ENCODE data around the gene IFITM2.
"Not testable (repeated sequence)": the region's sequence is repeated elsewhere in the genome, so short reads cannot be mapped to it uniquely, and the experiment has no call there.

Gene IFITM2

DNA sequence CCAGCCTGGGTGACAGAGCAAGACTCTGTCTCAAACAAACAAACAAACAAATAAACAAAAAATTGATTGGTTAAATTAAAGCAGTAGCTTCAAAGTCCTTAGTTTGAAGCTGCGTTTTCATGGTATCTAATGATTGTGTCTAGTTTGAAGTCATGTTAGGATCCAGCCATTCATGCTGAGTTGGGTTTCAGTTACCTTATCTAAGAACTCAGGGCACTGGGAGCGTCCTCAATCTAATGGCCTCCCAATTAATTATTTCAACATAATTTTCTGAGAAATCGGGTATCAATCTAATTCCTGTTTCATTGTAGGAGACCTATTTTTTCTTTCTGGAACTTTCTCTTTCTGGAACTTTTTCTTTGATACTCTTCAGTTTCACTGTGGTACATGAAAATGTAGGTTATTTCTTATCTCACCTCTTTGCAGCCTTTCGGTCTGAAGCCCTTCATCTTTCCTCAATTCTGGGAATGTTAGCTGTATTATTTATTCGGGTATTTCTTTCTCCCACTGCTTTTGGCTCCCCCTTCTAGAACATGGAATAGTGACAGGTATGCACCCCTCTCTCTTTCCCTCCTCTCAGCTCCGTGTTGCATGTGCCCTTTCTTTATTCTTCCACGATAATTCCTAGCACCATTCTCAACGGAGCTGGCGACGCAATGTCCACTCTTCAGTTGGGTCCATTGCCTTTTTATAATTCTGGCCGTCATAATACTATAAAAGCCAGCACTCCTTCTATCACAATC, 37.4 kb downstream of the IFITM2 start:
- TF ChIP-seq, protein P1, sequence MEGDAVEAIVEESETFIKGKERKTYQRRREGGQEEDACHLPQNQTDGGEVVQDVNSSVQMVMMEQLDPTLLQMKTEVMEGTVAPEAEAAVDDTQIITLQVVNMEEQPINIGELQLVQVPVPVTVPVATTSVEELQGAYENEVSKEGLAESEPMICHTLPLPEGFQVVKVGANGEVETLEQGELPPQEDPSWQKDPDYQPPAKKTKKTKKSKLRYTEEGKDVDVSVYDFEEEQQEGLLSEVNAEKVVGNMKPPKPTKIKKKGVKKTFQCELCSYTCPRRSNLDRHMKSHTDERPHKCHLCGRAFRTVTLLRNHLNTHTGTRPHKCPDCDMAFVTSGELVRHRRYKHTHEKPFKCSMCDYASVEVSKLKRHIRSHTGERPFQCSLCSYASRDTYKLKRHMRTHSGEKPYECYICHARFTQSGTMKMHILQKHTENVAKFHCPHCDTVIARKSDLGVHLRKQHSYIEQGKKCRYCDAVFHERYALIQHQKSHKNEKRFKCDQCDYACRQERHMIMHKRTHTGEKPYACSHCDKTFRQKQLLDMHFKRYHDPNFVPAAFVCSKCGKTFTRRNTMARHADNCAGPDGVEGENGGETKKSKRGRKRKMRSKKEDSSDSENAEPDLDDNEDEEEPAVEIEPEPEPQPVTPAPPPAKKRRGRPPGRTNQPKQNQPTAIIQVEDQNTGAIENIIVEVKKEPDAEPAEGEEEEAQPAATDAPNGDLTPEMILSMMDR (conservative IDR thresholded peaks at IDR 0.05), result no peak

DNA sequence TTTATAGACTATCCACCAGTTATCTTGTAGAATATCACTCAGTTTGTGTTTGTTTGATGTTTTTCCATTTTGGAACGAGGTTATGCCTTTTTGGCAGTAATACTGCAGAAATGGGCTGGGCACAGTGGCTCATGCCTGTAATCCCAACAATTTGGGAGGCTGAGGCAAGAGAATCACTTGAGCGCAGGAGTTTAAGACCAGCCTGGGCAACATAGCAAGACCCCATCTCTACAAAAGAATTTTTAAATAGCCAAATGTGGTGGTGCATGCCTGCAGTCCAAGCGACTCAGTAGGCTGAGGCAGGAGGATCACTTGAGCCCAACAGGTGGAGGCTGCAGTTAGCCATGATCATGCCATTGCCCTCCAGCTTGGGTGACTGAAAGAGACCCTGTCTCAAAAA, 38.9 kb downstream of the IFITM2 start:
- TF ChIP-seq, protein P1 (conservative IDR thresholded peaks at IDR 0.05), result no peak
- no peak overlapping the region for H3K27ac ChIP-seq

More for the DNA sequence above, 37.4 kb downstream of the IFITM2 start:
- no peak overlapping the region for H3K27ac ChIP-seq

DNA sequence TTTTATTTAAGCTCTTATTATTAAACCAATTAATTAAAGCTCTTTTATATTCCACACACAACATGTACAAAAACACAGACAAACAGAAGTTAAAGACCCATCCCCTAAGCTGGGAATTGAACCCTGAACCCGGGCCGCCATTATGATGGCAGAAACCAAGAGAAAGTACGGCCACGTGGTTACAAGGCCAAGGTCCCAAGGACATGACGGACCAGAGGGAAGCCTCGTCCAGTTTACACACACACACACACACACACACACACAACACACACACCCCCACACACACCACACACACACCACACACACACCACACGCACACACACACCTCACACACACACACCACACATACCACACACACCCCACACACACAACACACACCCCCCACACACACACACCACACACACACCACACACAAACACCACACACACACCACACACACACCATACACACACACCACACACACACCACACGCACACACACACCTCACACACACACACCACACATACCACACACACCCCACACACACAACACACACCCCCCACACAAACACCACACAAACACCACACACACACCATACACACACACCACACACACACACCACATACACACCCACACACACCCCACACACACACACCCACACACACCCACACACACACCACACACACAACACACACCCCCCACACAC, 41.8 kb downstream of the IFITM2 start:
- H3K27ac ChIP-seq, result not testable (repeated sequence)

DNA sequence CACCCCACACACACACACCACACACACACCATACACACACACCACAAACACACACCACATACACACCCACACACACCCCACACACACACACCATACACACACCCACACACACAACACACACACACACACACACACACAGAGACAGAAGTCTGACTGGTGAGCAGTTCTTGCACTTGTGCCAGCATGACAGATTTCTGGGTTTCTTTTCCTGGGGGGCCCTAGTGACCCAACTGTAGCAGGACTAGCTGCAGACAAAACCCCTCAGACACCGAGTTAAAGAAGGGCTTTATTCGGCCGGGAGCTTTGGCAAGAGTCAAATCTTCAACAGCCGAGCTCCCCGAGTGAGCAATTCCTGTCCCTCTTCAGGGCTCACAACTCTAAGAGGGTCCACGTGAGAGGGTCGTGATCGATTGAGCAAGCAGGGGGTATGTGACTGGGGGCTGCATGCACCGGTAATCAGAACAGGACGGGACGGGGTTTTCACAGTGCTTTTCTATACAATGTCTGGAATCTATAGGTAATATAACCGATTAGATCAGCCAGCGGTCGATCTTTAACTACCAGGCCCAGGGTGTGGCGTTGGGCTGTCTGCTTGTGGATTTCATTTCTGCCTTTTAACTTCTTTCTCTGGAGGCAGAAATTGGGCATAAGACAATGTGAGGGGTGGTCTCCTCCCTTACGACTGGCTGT, 42.6 kb downstream of the IFITM2 start:
- H3K27ac ChIP-seq, result not testable (repeated sequence)

DNA sequence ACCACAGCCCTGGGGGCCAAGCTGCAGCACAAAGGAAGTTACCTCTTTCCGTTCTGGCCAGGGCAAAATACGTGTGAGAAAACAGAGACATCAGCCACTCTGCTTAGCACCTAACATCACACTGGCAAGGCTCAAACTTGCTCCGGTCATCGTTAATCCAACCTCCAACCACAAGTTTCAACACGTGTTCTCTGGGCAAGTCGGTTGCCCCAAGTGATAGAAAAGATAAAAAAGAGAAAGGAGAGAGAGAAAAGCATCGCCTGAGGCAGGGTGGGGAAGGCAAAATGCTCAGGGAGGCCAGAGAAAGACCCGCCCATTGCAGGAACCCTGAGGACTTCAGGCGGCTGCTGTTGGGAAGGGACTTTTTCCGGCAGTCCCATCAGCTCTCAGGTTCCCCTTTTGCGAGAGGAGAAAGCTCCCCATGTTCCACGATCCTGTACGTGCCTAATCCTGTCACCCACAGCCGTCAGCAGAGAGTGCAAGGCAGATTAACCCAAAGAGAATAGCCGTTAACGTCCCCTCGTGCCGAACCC, 43.2 kb downstream of the IFITM2 start:
- TF ChIP-seq, protein P1 (conservative IDR thresholded peaks at IDR 0.05), result no peak

DNA sequence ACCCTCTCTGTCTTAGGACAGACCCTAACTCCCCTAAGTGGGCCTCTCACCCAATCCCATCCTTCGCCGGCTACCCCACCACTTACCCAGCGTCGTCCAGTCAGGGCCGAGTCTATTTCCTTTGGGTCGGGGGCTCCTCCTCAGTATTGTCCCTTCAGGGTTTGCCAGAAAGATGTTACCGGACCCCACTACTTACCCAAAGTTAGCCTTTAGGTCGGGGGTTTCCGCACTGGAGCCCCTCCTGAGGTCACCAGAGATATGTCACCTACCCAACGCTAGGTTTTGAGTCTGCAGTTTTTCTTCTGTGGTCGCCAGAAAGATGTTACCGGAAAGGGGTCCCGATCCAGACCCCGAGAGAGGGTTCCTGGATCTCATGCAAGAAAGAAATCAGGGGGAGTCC, 43.8 kb downstream of the IFITM2 start:
- TF ChIP-seq, protein P1 (conservative IDR thresholded peaks at IDR 0.05), result no peak
- H3K27ac ChIP-seq, result no peak overlapping the region

More for the DNA sequence above, 43.2 kb downstream of the IFITM2 start:
- H3K27ac ChIP-seq, result no peak overlapping the region

DNA sequence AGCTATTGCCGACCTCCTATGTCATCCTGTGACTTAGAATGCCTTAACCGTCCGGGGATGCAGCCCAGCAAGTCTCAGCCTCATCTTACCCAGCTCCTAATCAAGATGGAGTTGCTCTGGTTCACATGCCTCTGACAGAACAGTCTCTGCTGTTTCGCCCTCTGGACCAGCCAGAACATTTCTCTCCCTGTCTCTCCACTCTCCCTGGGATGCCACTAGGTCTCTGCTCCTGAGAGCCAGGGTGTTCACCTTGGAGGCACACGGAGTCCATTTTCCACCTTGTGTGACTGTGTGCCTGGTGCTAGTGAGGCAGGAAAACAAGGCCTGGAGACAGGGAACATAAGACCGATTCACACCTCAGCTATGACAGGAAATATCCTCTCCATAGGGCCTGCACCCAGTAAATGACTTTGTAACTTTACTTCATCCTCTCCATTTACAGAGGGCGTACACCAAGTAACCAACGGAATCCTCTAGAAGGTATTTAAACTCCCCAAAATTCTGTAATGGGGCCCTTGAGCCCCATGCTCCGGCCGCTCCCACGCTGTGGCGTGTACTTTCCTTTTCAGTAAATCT, 44.9 kb downstream of the IFITM2 start:
- no peak overlapping the region for H3K27ac ChIP-seq
- TF ChIP-seq, protein P1 (conservative IDR thresholded peaks at IDR 0.05), result no peak

DNA sequence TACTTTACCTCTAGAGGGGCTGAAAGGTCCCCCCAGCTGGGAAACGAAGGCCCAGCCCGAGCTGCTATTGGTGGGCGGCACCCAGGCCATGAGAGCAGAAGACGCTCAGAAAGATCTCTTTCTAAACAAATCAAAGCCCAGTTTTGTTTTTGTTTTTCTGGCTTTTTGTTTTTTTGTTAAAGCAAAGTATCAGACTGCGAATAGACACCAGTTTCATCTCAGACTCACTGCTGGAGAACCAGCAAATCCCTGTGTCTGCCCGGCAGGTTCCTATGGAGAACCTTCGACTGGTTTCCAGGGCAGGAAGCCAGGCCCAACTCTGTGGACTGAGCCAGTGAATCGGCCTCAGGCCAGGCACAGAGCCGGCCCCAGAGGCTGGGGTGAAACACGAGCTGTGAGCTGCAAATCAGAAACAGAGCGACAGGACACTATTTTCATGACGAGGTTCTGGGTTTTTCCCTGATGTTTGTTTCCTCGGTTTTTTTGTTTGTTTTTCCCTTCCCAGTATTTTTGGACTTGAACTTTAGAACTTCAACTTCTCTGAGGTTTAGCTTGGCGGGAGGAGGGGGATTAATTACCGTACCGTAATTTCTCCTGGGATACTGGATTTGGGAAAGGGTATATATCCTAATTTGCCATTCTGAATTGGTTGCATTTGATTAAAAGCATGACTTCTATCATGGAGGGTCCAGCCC, 45.7 kb downstream of the IFITM2 start:
- TF ChIP-seq, protein P1 (conservative IDR thresholded peaks at IDR 0.05), result no peak
- no peak overlapping the region for H3K27ac ChIP-seq

All from VCaP (cell line).